Measurements from ENCODE around the gene DUSP6.

GRCh38 chr12:89370421-89370831 is 18.1 kb upstream of the DUSP6 start:
- no peak for TF ChIP-seq CTCF (IDR thresholded peaks at IDR 0.05; ENCODE audit: poor library complexity, severe bottlenecking)
- TF ChIP-seq SMC3 (conservative IDR thresholded peaks at IDR 0.05; ENCODE audit: poor library complexity), result no peak
- no peak for TF ChIP-seq EZH2 (IDR thresholded peaks at IDR 0.05; ENCODE audit: borderline replicate concordance, insufficient read depth, low read length, poor library complexity, severe bottlenecking)
- no peak for TF ChIP-seq REST (IDR thresholded peaks at IDR 0.05; ENCODE audit: borderline replicate concordance)

Measured in neural cell (in vitro differentiated cells).